ENCODE results near the gene NEK6. TPM values are rescaled to one million over a fixed set of nuclear protein-coding genes. Genes with fewer than 3 reads are reported as not detected.

Gene NEK6
- total RNA-seq, 1 donor from 2014 or later = 8.7 TPM

GRCh38 chr9:124264823-124265233 lies 7.1 kb downstream of the NEK6 start:
- no peak for DNase-seq
- no peak overlapping the region for H3K27ac ChIP-seq (replicated peaks)
- H3K4me3 ChIP-seq = no peak overlapping the region

GRCh38 chr9:124265551-124265950 lies 7.8 kb downstream of the NEK6 start:
- no peak for DNase-seq
- intact Hi-C loops (cut with micrococcal nuclease) = no loop called here
- TF ChIP-seq CTCF (IDR thresholded peaks at IDR 0.05; ENCODE audit: borderline replicate concordance) = no peak
- Histone ChIP-seq H3K27ac (replicated peaks) (no peak overlapping the region), H3K4me1 (peaks cover 83% of the 10 kb centered on the region), H3K9me3 (replicated peaks) (no peaks in the 10 kb centered on the region), H3K27me3 (ENCODE audit: low read depth) (no peaks in the 10 kb centered on the region), H3K36me3 (no peaks in the 10 kb centered on the region), H3K4me3 (no peak overlapping the region)

More at GRCh38 chr9:124264823-124265233, 7.1 kb downstream of the NEK6 start:
- H3K36me3 ChIP-seq = no peaks in the 10 kb centered on the region
- intact Hi-C loops (cut with micrococcal nuclease) = no loop called here
- H3K27me3 ChIP-seq (ENCODE audit: low read depth) = no peaks in the 10 kb centered on the region
- no peak for TF ChIP-seq CTCF (IDR thresholded peaks at IDR 0.05; ENCODE audit: borderline replicate concordance)
- peaks cover 83% of the 10 kb centered on the region for H3K4me1 ChIP-seq
- no peaks in the 10 kb centered on the region for H3K9me3 ChIP-seq (replicated peaks)

- H3K4me1 ChIP-seq = peaks cover 83% of the 10 kb centered on the region
- H3K27ac ChIP-seq (replicated peaks) = no peak overlapping the region
- intact Hi-C loops (cut with micrococcal nuclease) = no loop called here
Measured at GRCh38 chr9:124266139-124266825, 8.5 kb downstream of the NEK6 start.

GRCh38 chr9:124266826-124267201 lies 9.1 kb downstream of the NEK6 start:
- no peak overlapping the region for H3K27ac ChIP-seq (replicated peaks)
- H3K27me3 ChIP-seq (ENCODE audit: low read depth) = no peaks in the 10 kb centered on the region
- H3K9me3 ChIP-seq (replicated peaks) = no peaks in the 10 kb centered on the region
- no peak for TF ChIP-seq CTCF (IDR thresholded peaks at IDR 0.05; ENCODE audit: borderline replicate concordance)
- H3K36me3 ChIP-seq = no peaks in the 10 kb centered on the region
- H3K4me3 ChIP-seq = no peak overlapping the region
- DNase-seq = no peak
- intact Hi-C loops (cut with micrococcal nuclease) = no loop called here
- peaks cover 83% of the 10 kb centered on the region for H3K4me1 ChIP-seq

More at GRCh38 chr9:124266139-124266825, 8.5 kb downstream of the NEK6 start:
- DNase-seq = no peak
- Histone ChIP-seq H3K36me3 (no peaks in the 10 kb centered on the region), H3K27me3 (ENCODE audit: low read depth) (no peaks in the 10 kb centered on the region), H3K9me3 (replicated peaks) (no peaks in the 10 kb centered on the region), H3K4me3 (no peak overlapping the region)
- TF ChIP-seq CTCF (IDR thresholded peaks at IDR 0.05; ENCODE audit: borderline replicate concordance) = no peak

- peaks cover 81% of the 10 kb centered on the region for H3K4me1 ChIP-seq
Measured at GRCh38 chr9:124267271-124267807, 9.6 kb downstream of the NEK6 start.

More at GRCh38 chr9:124267271-124267807, 9.6 kb downstream of the NEK6 start:
- Histone ChIP-seq H3K27me3 (ENCODE audit: low read depth) (no peaks in the 10 kb centered on the region), H3K9me3 (replicated peaks) (no peaks in the 10 kb centered on the region), H3K27ac (replicated peaks) (no peak overlapping the region), H3K36me3 (no peaks in the 10 kb centered on the region), H3K4me3 (no peak overlapping the region)
- intact Hi-C loops (cut with micrococcal nuclease) = no loop called here
- DNase-seq = no peak
- TF ChIP-seq CTCF (IDR thresholded peaks at IDR 0.05; ENCODE audit: borderline replicate concordance) = no peak
